ENCODE measurements around the gene NUDCD2.

Gene NUDCD2

GRCh38 chr5:163505049-163505367 is 45.1 kb upstream of the NUDCD2 start:
- no peak for DNase-seq (ENCODE audit: low read depth)
- TF ChIP-seq, protein P1, sequence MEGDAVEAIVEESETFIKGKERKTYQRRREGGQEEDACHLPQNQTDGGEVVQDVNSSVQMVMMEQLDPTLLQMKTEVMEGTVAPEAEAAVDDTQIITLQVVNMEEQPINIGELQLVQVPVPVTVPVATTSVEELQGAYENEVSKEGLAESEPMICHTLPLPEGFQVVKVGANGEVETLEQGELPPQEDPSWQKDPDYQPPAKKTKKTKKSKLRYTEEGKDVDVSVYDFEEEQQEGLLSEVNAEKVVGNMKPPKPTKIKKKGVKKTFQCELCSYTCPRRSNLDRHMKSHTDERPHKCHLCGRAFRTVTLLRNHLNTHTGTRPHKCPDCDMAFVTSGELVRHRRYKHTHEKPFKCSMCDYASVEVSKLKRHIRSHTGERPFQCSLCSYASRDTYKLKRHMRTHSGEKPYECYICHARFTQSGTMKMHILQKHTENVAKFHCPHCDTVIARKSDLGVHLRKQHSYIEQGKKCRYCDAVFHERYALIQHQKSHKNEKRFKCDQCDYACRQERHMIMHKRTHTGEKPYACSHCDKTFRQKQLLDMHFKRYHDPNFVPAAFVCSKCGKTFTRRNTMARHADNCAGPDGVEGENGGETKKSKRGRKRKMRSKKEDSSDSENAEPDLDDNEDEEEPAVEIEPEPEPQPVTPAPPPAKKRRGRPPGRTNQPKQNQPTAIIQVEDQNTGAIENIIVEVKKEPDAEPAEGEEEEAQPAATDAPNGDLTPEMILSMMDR (IDR thresholded peaks at IDR 0.05; ENCODE audit: control insufficient read depth, insufficient read depth, low read depth, low read length, missing control alignments): no peak
- H3K4me3 ChIP-seq (ENCODE audit: control insufficient read depth, low read depth, low read length): peak overlapping the region; percentile 76

- TF ChIP-seq, protein P1 (IDR thresholded peaks at IDR 0.05; ENCODE audit: control insufficient read depth, insufficient read depth, low read depth, low read length, missing control alignments): no peak
- H3K4me3 ChIP-seq (ENCODE audit: control insufficient read depth, low read depth, low read length): peak overlapping the region; percentile 76
- no peak for DNase-seq (ENCODE audit: low read depth)
These were observed 44.4 kb upstream of the NUDCD2 start for GRCh38 chr5:163504079-163504931.

DNA sequence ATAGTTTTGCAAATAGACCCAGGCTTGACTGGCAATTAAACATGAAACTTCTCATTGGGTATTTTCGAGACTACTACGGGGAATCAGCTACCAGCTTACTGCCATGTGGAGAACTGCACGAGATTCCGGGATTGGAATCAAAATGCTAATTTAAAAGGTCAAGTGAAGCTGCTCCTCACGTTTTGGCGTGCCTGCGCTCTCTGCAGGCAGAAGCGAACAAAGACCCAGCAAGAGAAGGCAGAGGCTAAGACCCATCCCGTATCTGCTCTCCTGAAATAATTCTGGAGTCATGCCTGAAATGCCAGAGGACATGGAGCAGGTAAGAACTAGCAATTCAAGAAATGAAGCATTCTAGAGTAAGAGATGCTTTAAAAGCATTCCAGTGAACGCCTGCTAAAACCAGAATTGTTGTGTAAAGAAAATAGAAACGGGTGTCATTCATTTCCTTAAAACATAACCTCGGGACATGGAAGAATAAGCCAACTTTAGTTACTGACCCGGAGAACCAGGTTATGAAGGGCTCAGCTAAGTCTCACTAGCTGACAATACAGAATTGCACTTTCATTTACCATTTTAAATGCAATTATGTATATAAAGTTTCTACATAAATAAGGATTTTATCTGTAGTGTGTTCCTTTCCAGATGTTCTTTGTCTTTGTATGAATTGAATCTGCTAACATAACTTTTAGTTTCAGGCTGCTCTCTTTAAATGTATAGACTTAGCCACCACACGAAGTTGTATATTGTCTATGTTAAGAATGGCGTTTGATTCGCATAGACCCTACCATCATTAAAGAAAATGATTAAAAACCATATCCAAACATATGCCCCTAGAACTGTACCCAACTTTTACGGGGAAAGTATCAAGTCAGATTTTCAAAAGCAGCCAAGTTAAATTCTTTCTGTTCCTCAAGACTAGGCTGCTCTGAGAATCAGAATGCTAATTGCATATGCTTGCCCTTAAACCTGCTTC is 43.5 kb upstream of the NUDCD2 start:
- H3K4me3 ChIP-seq (ENCODE audit: control insufficient read depth, low read depth, low read length): peak overlapping the region; percentile 76
- TF ChIP-seq, protein P1 (IDR thresholded peaks at IDR 0.05; ENCODE audit: control insufficient read depth, insufficient read depth, low read depth, low read length, missing control alignments): peak; percentile 50
- no peak for DNase-seq (ENCODE audit: low read depth)

DNA sequence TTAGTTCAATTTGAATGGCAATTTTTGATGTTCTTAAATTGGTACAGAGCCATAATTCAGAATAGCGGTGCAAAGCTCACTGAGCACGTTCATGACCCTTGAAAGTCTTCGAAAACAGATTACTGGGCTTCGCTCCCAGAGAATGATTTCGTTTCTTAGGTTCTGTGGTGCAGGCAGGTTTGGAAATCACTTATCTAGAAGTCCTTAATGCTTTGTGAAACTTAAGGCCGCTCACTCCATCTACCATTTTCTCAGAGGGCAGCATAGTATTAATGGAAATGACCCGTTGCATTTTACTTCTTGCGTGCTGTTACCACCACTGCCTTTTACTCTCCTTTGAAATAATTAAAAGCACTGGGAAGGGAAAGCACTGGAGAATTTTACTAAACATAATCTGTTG is 42.6 kb upstream of the NUDCD2 start:
- H3K4me3 ChIP-seq (ENCODE audit: control insufficient read depth, low read depth, low read length): peak overlapping the region; percentile 0; the same call in 1 of the 2 replicates
- TF ChIP-seq, protein P1 (IDR thresholded peaks at IDR 0.05; ENCODE audit: control insufficient read depth, insufficient read depth, low read depth, low read length, missing control alignments): no peak
- no peak for DNase-seq (ENCODE audit: low read depth)

DNA sequence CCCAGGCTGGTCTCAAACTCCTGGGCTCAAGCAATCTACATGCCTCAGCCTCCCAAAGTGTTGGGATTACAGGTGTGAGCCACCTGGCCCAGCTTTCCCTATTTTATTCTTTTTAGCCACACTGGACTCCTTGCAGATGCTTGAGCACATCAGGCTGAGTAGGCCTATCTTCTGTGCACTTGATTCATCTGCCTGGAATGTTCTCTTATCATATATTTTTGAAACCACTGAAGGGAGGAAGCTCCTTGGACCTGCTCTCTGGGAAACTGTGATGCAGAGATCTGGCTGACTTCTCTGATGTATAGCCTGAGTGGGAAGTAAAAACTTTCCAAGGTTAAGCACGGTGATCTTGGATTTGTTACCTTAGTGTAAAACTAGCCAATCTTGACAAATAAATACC is 39.0 kb upstream of the NUDCD2 start:
- H3K4me3 ChIP-seq (ENCODE audit: control insufficient read depth, low read depth, low read length): no peak overlapping the region
- no peak for DNase-seq (ENCODE audit: low read depth)
- TF ChIP-seq, protein P1 (IDR thresholded peaks at IDR 0.05; ENCODE audit: control insufficient read depth, insufficient read depth, low read depth, low read length, missing control alignments): no peak

DNA sequence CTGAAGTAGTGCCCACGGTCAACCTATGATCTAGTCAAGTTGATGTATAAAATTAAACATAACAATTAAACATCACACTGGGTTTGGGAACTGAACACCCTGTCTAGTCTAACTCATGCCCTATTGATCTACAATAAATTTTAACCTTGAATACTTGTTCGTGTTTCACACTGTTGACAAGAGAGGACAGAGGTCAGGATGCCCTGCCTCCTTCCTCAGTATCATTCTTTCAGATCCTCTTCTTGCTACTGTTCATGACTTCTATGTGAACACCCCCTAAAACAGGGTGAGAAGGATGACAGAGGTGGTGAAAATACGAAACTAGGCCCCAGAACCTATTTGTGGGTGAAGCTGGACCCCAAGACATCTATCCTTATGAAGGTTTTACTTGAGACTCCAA is 37.4 kb upstream of the NUDCD2 start:
- TF ChIP-seq, protein P1 (IDR thresholded peaks at IDR 0.05; ENCODE audit: control insufficient read depth, insufficient read depth, low read depth, low read length, missing control alignments): no peak
- no peak overlapping the region for H3K4me3 ChIP-seq (ENCODE audit: control insufficient read depth, low read depth, low read length)
- no peak for DNase-seq (ENCODE audit: low read depth)
